Muscle layer of duodenum (tissue), 2 donors: ENCODE data around the gene ANKRD16.

Experiments
- H3K27ac ChIP-seq: one replicate; pipeline ENCODE4 v1.7.0; 2013; ENCODE audit warnings: mild to moderate bottlenecking, low read length
- H3K27me3 ChIP-seq: one replicate; pipeline ENCODE4 v1.7.0; 2013; ENCODE audit warnings: low read depth, mild to moderate bottlenecking, control low read depth, low read length
- H3K36me3 ChIP-seq, 2 donors: one replicate each; pipeline ENCODE4 v1.7.0; 2013; ENCODE audit warnings: low read length in 2 of 2, control low read depth in 1 of 2, mild to moderate bottlenecking in 1 of 2; ENCODE audit not compliant: insufficient read depth in 2 of 2, control insufficient read depth in 1 of 2
- H3K4me1 ChIP-seq, 2 donors: one replicate each; pipeline ENCODE4 v1.7.0; 2013; ENCODE audit warnings: low read length in 2 of 2, mild to moderate bottlenecking in 2 of 2, control low read depth in 1 of 2, moderate library complexity in 1 of 2; ENCODE audit not compliant: insufficient read depth in 2 of 2, control insufficient read depth in 1 of 2
- H3K4me3 ChIP-seq, 2 donors: one replicate each; pipeline ENCODE4 v1.7.0; 2013; ENCODE audit warnings: low read length in 2 of 2, low read depth in 1 of 2, mild to moderate bottlenecking in 1 of 2
- H3K9me3 ChIP-seq, 2 donors: one replicate each; pipeline ENCODE4 v1.7.0; 2013; ENCODE audit warnings: low read length in 2 of 2, control low read depth in 1 of 2, mild to moderate bottlenecking in 1 of 2; ENCODE audit not compliant: control insufficient read depth in 1 of 2
- donor health status: healthy.

ANKRD16 gene

DNA sequence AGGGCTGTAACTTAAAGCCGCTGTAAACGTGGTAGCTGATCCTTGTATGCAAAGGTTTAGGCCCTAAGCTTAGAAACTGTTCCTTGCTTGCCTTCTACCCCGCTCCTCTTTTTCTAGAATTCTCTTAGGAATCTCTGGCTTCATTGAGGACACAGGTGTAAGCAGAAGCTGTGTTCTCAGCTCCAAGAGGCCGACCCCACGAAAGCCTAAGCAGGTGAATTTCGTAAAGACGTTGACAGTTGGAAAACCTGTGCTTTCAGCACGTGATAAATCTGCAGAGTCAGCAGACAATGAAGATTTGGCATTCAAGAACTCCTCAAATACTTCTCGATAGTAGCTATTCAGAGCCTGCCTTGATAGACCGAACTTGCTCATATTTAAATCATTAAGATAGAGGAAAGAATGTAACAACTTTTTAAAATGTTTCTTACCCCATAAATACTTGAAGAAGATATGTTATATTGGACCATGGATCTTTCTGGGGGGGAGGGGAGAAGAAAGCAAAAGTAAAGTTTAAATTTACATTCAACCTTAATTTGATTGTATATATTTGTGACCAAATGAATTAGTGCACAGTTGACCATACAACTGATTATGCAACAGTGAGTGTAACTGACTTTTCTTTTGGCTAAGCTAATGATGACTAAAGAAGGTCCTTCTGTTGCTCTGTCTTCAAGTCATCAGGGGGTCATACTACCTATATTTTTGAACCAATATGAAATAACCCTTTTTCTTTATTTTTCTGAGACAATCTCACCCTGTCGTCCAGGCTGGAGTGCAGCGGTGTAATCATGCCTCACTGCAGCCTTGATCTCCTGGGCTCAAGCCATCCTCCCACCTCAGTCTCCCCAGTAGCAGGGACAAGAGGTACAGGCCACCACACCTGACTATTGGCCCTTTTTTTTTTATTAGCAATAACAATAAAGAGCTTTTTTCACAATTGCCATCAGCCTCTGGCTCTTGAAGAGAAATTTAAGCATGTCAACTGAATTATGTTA is 75.3 kb downstream of the ANKRD16 start:
- H3K9me3 ChIP-seq: no peaks in the 10 kb centered on the region
- peaks cover 11 to 25% of the 10 kb centered on the region in 2 donors for H3K4me1 ChIP-seq
- peak overlapping the region; percentile 98 for H3K27ac ChIP-seq
- H3K36me3 ChIP-seq: no peaks in the 10 kb centered on the region
- H3K27me3 ChIP-seq: no peaks in the 10 kb centered on the region
- peak overlapping the region; percentile 93 to 95 for H3K4me3 ChIP-seq

DNA sequence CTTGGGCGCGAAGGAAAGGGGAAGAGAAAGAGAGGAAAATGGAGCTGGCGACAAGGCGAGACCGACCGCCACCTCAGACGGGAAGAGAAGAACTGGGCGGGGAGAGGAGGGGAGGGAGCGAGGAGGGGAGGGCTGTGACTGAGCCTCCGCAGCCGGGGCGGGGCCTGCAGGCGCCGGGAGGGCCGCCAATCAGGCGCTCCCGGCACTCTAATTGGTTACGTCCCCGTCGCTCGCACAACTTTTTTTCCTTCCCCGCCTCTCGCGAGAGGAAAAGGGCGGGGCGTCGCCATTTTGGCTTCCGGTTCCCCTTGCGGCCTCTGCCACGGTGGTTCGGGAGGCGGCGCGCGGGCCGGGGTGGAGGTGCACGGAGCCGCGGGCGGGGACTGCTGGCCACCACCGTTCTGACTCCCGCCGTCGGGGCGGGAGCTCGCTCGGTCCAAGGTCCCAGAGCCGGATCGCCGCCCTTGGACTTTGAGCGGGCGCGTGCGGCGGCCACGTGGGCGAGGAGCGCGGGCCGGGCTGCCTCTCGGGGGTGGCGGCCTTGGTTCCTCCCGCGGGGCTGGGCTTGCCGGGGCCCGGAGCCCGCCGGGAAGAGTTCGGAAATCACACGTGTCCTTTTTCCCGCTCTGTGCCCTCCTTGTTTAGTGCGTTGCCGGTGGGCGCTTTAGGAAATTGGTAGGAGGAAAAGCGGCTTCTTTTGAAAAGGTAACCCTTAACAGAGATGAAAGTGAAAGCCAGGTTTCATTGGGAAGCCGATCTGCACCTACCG is 76.2 kb downstream of the ANKRD16 start, which contains the start of gene GDI2:
Gene GDI2 (minus strand): TSS at position 94 of the 769 bp plus-strand sequence. CDS start 176 bp downstream, outside the sequence.
- no peaks in the 10 kb centered on the region for H3K36me3 ChIP-seq
- H3K27me3 ChIP-seq: no peaks in the 10 kb centered on the region
- no peaks in the 10 kb centered on the region for H3K9me3 ChIP-seq
- H3K4me3 ChIP-seq: peak within 1 kb of the TSS; percentile 93 to 95
- peaks cover 14 to 27% of the 10 kb centered on the region in 2 donors for H3K4me1 ChIP-seq
- peak within 1 kb of the TSS; percentile 98 for H3K27ac ChIP-seq

DNA sequence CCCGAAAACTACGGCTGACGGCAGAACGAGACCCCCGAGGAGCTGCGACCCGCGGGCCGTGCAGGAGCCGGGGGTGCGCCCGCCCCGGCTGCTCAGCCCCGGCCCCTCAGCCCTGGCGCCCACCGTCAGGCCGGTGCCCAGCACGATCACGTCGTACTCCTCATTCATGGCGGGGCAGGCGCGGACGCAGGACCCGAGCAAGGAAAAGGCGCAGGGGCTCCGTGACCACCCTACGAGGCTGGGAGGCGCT is 76.7 kb downstream of the ANKRD16 start:
- Histone ChIP-seq H3K4me1 (peaks cover 14 to 27% of the 10 kb centered on the region in 2 donors), H3K4me3 (peak overlapping the region; percentile 93 to 95), H3K27me3 (no peaks in the 10 kb centered on the region), H3K9me3 (no peaks in the 10 kb centered on the region), H3K36me3 (no peaks in the 10 kb centered on the region), H3K27ac (peak overlapping the region; percentile 98)

DNA sequence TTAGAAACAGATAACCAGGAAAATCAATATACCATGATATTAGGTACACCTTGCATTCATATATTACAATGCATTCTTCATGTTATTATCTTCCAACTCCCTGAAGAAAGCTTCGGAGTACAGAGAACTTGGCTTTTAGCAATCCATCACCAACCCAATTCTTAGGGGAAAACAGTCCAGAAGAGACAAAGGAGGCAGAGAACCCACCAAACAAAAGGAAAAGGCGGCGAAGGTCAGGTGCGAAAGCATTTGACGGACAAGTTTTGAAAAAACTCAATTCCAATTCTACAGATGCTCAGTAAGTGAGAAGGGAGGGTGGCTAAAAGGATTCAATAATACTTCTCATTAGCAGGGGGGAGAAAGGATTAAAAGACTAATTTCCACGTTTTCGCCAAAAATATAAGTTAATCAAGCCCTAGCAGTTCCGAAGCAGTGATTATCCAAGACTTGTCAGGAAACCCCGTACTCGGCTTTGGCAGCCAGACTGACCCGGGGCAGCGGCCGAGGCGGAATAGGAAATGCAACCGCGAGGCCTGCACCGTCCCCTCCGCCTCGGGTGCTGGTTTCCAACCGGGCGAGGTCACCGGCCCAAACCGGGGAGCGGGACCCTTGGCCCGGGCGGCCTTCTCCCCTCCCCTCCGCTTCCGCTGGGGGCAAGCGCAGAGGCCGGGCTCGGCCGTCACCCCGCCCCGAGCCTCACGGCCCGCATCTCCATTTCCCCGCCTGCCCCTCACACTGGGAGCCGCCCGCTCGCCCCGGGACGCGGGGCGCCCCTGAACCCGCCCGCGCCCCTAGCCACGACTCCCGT is 77.2 kb downstream of the ANKRD16 start:
- H3K9me3 ChIP-seq: no peaks in the 10 kb centered on the region
- H3K4me1 ChIP-seq: peaks cover 14 to 28% of the 10 kb centered on the region in 2 donors
- H3K27ac ChIP-seq: peak overlapping the region; percentile 98
- no peaks in the 10 kb centered on the region for H3K27me3 ChIP-seq
- no peaks in the 10 kb centered on the region for H3K36me3 ChIP-seq
- H3K4me3 ChIP-seq: peak overlapping the region; percentile 93 to 95
